HG02852 (cell line): ENCODE results near the gene PDZRN3.

Experiments used
- ATAC-seq: cut with Tn5 transposase; IDR thresholded peaks from one replicate; pipeline ENCODE4 v1.9.1; 2021; ENCODE audit warnings: mild to moderate bottlenecking, moderate library complexity; ENCODE audit not compliant: unreplicated experiment

The PDZRN3 gene

GRCh38 chr3:73529308-73530021 is 95.3 kb downstream of the PDZRN3 start:
- no peak for ATAC-seq

- ATAC-seq, result no peak
Observed at GRCh38 chr3:73525591-73525990, 99.2 kb downstream of the PDZRN3 start.

- no peak for ATAC-seq
Observed at GRCh38 chr3:73523661-73524060, 101.1 kb downstream of the PDZRN3 start.

- ATAC-seq, result no peak
Observed at GRCh38 chr3:73521734-73522336, 102.9 kb downstream of the PDZRN3 start.

- no peak for ATAC-seq
Observed at GRCh38 chr3:73520931-73521461, 103.7 kb downstream of the PDZRN3 start.

GRCh38 chr3:73516631-73517030 is 108.1 kb downstream of the PDZRN3 start:
- no peak for ATAC-seq

- ATAC-seq, result no peak
Observed at GRCh38 chr3:73513260-73513659, 111.5 kb downstream of the PDZRN3 start.

- ATAC-seq, result no peak
Observed at GRCh38 chr3:73511571-73512525, 112.9 kb downstream of the PDZRN3 start.

- no peak for ATAC-seq
Observed at GRCh38 chr3:73510784-73511183, 114.0 kb downstream of the PDZRN3 start.

- no peak for ATAC-seq
Observed at GRCh38 chr3:73510334-73510733, 114.4 kb downstream of the PDZRN3 start.

GRCh38 chr3:73509816-73510215 is 114.9 kb downstream of the PDZRN3 start:
- ATAC-seq, result no peak

GRCh38 chr3:73509066-73509465 is 115.7 kb downstream of the PDZRN3 start:
- ATAC-seq, result no peak

- ATAC-seq, result peak; percentile 60
Observed at GRCh38 chr3:73508330-73508954, 116.3 kb downstream of the PDZRN3 start.

GRCh38 chr3:73504852-73505251 is 119.9 kb downstream of the PDZRN3 start:
- ATAC-seq, result no peak

GRCh38 chr3:73504239-73504638 is 120.5 kb downstream of the PDZRN3 start:
- ATAC-seq, result no peak

- ATAC-seq, result peak; percentile 64
Observed at GRCh38 chr3:73503781-73504180, 121.0 kb downstream of the PDZRN3 start.

GRCh38 chr3:73502609-73503583 is 121.8 kb downstream of the PDZRN3 start:
- ATAC-seq, result peak; percentile 60

- ATAC-seq, result no peak
Observed at GRCh38 chr3:73500321-73500720, 124.4 kb downstream of the PDZRN3 start.

- peak; percentile 46 for ATAC-seq
Observed at GRCh38 chr3:73499787-73500186, 125.0 kb downstream of the PDZRN3 start.
